ENCODE results near the gene IKZF4. TPM values are rescaled to one million over a fixed set of nuclear protein-coding genes. Genes with fewer than 3 reads are reported as not detected.
"Not testable (repeated sequence)": the region's sequence is repeated elsewhere in the genome, so short reads cannot be mapped to it uniquely, and the experiment has no call there.

IKZF4 gene
- total RNA-seq, 2 experiments from 2014 or later, result 22.5 to 22.9 TPM

DNA sequence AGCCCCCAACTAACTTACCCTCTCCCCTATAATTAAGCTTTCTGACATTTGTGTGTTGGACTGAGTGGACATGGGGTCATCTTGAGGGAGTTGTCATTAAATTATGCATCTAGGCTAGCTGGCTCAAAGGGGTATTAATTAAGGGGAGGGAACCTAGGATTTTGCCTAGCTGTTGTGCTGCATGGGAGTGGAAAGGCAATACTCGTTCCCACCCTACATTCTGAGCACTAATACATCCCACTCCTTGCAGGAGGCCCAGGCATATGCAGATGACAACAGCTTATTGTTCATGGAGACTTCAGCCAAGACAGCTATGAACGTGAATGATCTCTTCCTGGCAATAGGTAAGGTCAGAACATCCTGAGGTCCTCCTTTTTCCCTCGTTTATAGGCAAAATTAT, 29.7 kb upstream of the IKZF4 start:
- Mint-ChIP-seq H3K36me3 (peaks cover 23% of the 10 kb centered on the region), H3K27ac (no peak overlapping the region), H3K4me3 (no peak overlapping the region), H3K9me3 (no peaks in the 10 kb centered on the region), H3K4me1 (peaks cover 3% of the 10 kb centered on the region), H3K27me3 (no peaks in the 10 kb centered on the region)
- DNase-seq, result no peak

DNA sequence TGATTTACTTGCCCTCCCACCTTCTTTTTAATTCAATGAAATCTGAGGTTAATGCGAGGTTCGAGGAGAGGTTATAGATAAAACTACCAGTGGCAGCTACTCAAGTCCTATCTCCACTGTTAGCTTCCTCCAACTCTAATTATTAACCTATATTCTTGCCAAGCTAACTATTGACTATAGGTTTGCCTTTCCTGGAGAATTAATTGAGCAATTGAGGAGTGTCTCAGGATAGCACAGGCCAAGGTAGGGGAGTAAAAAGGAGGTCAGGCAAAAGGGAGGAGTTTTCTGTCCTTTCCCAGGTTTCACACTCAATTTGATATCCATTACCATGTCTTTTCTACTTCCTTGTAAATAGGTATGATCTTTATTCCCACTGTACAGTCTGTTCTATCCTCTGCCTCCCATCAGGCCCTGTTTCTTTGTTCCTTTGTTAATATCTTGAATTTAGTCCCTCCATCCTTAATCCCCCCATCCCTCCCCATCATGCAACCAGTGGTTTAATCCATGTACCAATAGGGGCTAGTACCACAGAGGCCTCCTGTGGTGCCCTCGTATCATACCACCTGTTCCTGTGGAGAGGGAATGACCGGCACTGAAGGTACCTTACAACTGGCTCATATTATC, 27.5 kb upstream of the IKZF4 start:
- Mint-ChIP-seq H3K4me3 (no peak overlapping the region), H3K4me1 (peaks cover 18% of the 10 kb centered on the region), H3K27ac (no peak overlapping the region), H3K36me3 (peaks cover 19% of the 10 kb centered on the region), H3K27me3 (peaks cover 19% of the 10 kb centered on the region), H3K9me3 (no peaks in the 10 kb centered on the region)
- no peak for DNase-seq

DNA sequence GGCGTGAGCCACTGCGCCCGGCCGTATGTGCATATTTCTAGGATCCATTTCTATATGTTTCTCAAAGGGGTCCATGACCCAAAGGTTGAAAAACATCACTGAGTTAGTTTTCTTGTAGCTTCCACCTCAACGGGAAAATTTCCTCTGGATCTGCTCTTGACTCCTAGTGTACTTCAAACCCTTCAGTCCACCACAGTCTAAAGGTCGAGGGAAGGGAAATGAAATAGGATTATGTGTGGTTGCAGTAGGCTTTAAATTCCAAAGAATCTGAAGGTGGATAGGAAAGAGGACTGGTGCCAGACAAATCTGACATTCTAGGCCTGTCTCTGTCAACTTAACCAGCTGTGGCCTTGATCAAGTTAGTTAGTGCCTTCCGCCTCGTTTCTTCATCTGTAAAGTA, 25.5 kb upstream of the IKZF4 start:
- peaks cover 25% of the 10 kb centered on the region for H3K4me1 Mint-ChIP-seq
- H3K27ac Mint-ChIP-seq, result no peak overlapping the region
- H3K36me3 Mint-ChIP-seq, result peaks cover 8% of the 10 kb centered on the region
- H3K9me3 Mint-ChIP-seq, result no peaks in the 10 kb centered on the region
- DNase-seq, result no peak
- H3K27me3 Mint-ChIP-seq, result peaks cover 20% of the 10 kb centered on the region
- H3K4me3 Mint-ChIP-seq, result no peak overlapping the region

DNA sequence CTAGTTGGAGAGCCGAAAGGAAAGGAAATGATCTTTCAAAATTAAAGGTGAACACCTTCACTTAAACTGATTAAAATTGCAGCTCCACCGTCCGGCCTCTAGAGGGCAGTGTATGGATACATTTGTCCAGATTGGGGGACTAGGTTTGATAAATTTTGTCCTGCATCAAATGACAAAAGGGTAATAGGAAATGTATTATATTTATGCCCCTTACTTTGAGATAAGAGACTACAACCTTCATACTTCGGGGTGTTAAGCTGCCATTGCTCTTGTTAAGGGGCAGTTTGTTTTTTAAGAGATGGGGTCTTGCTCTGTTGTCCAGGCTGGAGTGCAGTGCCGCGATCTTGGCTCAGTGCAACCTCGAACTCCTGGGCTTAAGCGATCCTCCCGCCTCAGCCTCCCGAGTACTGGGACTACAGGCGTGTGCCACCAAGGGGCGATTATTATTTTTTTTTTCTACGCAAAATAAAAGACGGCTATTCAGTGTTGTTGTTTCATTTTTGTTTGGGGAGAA, 24.6 kb upstream of the IKZF4 start:
- peak; percentile 59 for DNase-seq

GRCh38 chr12:55996715-55997534, 23.9 kb upstream of the IKZF4 start, which contains the start of gene SUOX:
Gene SUOX, plus strand, starts transcription at chr12:55997276. Its CDS starts 4,946 bp downstream, at chr12:56002222.
- Mint-ChIP-seq H3K36me3 (peaks cover under 1% of the 10 kb centered on the region), H3K9me3 (no peaks in the 10 kb centered on the region), H3K27me3 (peaks cover 20% of the 10 kb centered on the region), H3K4me3 (peak within 1 kb of the TSS; percentile 77), H3K4me1 (peaks cover 25% of the 10 kb centered on the region), H3K27ac (peak within 1 kb of the TSS; percentile 25)
- peak; percentile 54 for DNase-seq

More for the DNA sequence above, 24.6 kb upstream of the IKZF4 start:
- Mint-ChIP-seq H3K9me3 (no peaks in the 10 kb centered on the region), H3K27me3 (peaks cover 20% of the 10 kb centered on the region), H3K36me3 (peaks cover 5% of the 10 kb centered on the region), H3K27ac (peak overlapping the region; percentile 25), H3K4me3 (peak overlapping the region; percentile 77), H3K4me1 (peaks cover 25% of the 10 kb centered on the region)

DNA sequence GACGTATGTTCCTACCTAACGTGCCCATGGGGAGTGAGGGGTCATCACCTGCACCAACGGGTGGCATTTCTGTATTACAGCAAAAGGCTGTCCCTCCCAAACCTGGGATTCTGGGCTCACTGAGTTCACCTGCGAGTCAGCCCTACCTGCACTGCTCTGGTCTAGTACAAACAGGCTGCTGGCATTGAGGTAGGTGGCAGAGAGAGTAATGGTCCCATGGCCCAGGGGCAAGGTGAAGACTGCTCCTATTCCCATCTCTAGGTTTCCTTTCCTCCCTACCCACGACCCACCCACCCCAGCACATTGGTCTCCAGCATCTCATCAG, 23.3 kb upstream of the IKZF4 start:
- H3K4me3 Mint-ChIP-seq, result peak overlapping the region; percentile 77
- H3K36me3 Mint-ChIP-seq, result no peaks in the 10 kb centered on the region
- H3K9me3 Mint-ChIP-seq, result no peaks in the 10 kb centered on the region
- peaks cover 25% of the 10 kb centered on the region for H3K4me1 Mint-ChIP-seq
- no peak overlapping the region for H3K27ac Mint-ChIP-seq
- no peak for DNase-seq
- H3K27me3 Mint-ChIP-seq, result peaks cover 20% of the 10 kb centered on the region

DNA sequence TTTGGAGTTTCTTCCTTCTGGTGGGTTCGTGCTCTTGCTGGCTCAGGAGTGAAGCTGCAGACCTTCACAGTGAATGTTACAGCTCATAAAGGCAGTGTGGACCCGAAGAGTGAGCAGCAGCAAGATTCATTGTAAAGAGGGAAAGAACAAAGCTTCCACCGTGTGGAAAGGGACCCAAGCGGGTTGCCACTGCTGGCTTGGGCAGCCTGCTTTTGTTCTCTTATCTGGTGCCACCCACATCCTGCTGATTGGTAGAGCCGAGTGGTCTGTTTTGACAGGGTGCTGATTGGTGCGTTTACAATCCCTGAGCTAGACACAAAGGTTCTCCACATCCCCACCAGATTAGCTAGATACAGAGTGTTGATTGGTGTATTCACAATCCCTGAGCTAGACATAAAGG, 21.3 kb upstream of the IKZF4 start:
- not testable (repeated sequence) for H3K4me3 Mint-ChIP-seq, H3K9me3 Mint-ChIP-seq, DNase-seq, H3K36me3 Mint-ChIP-seq
- Mint-ChIP-seq H3K4me1 (peaks cover 25% of the 10 kb centered on the region), H3K27ac (peak overlapping the region; percentile 29), H3K27me3 (peaks cover 20% of the 10 kb centered on the region)

- peaks cover 20% of the 10 kb centered on the region for H3K27me3 Mint-ChIP-seq
Observed at GRCh38 chr12:55999999-56000540, 20.8 kb upstream of the IKZF4 start.

DNA sequence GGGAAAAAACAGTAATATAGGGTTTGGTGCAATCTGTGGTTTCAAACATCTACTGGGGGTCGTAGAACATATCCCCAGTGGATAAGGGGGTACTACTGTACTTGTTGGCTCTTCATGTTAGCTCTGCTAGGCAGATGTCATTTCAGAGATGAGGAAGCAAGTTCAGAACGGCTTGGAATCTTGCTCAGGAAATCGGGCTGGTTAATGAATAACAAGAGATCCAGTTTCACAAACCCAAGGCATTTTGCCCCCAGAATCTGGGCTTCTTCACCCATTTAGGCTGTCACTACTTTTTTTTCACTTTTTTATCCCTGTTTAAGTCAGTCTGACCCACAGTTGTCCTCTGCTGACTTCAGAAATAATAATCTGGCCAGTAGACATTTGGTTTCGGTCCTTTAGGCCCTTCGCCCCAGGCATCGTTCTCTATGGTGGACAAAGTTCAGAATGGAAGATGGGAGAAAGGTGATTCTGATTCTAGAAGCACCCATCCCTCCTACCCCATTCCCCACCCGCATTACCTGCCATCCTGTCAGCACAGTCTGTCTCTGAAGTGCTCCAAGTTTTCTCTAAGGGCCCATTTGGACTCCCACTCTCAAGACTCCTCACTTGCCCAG, 19.2 kb upstream of the IKZF4 start:
- Mint-ChIP-seq H3K4me3 (no peak overlapping the region), H3K27me3 (peaks cover 16% of the 10 kb centered on the region), H3K27ac (no peak overlapping the region), H3K4me1 (peaks cover 23% of the 10 kb centered on the region), H3K9me3 (no peaks in the 10 kb centered on the region), H3K36me3 (no peaks in the 10 kb centered on the region)
- no peak for DNase-seq

More at GRCh38 chr12:55999999-56000540, 20.8 kb upstream of the IKZF4 start:
- not testable (repeated sequence) for DNase-seq, H3K9me3 Mint-ChIP-seq, H3K27ac Mint-ChIP-seq, H3K36me3 Mint-ChIP-seq, H3K4me3 Mint-ChIP-seq
- peaks cover 26% of the 10 kb centered on the region for H3K4me1 Mint-ChIP-seq

DNA sequence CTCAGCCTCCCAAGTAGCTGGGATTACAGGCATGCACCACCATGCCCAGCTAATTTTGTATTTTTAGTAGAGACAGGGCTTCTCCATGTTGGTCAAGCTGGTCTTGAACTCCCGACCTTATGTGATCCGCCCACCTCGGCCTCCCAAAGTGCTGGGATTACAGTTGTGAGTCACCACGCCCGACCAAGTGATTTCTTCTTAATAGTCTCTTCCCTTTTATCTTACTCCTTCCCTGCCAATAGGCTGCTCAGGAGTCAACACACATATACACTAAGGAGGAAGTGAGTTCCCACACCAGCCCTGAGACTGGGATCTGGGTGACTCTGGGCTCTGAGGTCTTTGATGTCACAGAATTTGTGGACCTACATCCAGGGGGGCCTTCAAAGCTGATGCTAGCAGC, 17.5 kb upstream of the IKZF4 start:
- H3K36me3 Mint-ChIP-seq, DNase-seq, H3K27ac Mint-ChIP-seq, H3K4me3 Mint-ChIP-seq, H3K27me3 Mint-ChIP-seq, H3K9me3 Mint-ChIP-seq: not testable (repeated sequence)
- H3K4me1 Mint-ChIP-seq, result peaks cover 19% of the 10 kb centered on the region

GRCh38 chr12:56004211-56004610, 16.6 kb upstream of the IKZF4 start:
- no peak for DNase-seq
- H3K9me3 Mint-ChIP-seq, result no peaks in the 10 kb centered on the region
- no peak overlapping the region for H3K4me3 Mint-ChIP-seq
- H3K36me3 Mint-ChIP-seq, result peaks cover 2% of the 10 kb centered on the region
- H3K4me1 Mint-ChIP-seq, result peaks cover 23% of the 10 kb centered on the region
- no peaks in the 10 kb centered on the region for H3K27me3 Mint-ChIP-seq
- no peak overlapping the region for H3K27ac Mint-ChIP-seq

GRCh38 chr12:56007564-56008559, 13.0 kb upstream of the IKZF4 start:
- peak overlapping the region; percentile 70 for H3K27ac Mint-ChIP-seq
- H3K9me3 Mint-ChIP-seq, result no peaks in the 10 kb centered on the region
- peaks cover 33% of the 10 kb centered on the region for H3K4me1 Mint-ChIP-seq

DNA sequence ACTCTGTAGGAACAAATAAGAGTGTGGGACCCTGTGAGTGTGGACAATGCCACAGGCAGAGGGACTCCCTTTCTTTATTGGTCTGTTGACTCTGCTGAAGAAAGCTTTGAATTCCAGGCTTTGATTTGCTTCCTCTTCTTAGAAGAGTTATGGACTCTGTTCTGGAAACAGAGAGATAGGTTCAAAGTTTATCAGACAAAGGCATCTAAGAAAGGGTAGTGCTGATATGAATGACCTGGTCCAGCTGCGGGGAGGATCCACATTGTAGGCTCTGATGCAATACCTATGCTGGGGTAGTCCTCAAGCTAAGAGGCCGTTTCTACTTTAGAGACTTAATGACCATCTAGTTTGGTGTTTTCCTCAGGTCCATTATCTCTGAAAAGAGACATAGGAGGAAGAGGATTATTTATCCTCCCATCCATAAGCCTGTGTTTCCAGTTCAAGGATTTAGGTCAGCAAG, 10.7 kb upstream of the IKZF4 start:
- Mint-ChIP-seq H3K27ac (peak overlapping the region; percentile 28), H3K36me3 (peaks cover 10% of the 10 kb centered on the region), H3K27me3 (no peaks in the 10 kb centered on the region), H3K4me3 (no peak overlapping the region), H3K9me3 (no peaks in the 10 kb centered on the region), H3K4me1 (peaks cover 33% of the 10 kb centered on the region)
- no peak for DNase-seq

More at GRCh38 chr12:56007564-56008559, 13.0 kb upstream of the IKZF4 start:
- H3K36me3 Mint-ChIP-seq, result peaks cover 10% of the 10 kb centered on the region
- no peaks in the 10 kb centered on the region for H3K27me3 Mint-ChIP-seq
- peak overlapping the region; percentile 78 for H3K4me3 Mint-ChIP-seq
- peak; percentile 64 for DNase-seq

DNA sequence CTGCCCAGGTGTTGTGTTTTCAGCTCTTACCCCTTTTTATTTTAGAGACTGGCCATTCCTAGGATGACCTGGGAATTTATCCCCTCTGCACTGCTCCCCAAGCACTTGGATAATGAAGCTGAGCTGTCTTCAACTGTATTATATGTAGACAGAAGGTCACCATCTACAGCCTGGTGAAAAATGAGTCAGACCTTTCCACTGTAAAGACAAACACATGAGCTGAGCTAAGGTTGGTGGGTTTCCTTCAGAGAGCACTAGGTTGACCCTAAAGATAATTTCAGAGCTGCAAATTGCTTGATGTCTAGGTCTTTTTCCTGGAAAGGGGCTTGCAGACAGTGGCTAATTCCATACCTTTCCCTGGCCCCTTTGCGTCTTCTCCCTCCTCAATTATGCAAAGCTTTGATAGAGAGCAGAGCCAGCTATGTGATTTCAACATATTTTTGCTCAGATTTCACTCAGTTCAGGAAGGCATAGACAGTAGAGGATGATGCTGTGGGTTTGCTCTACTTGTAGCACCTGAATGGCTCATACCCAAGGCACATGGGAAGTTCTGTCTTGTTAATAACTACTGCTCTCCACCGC, 9.2 kb upstream of the IKZF4 start:
- Mint-ChIP-seq H3K27ac (no peak overlapping the region), H3K4me3 (no peak overlapping the region), H3K9me3 (no peaks in the 10 kb centered on the region), H3K27me3 (no peaks in the 10 kb centered on the region), H3K36me3 (peaks cover 10% of the 10 kb centered on the region), H3K4me1 (peaks cover 35% of the 10 kb centered on the region)
- DNase-seq, result no peak
